ENCODE measurements around the gene C10orf90. TPM values are rescaled to one million over a fixed set of nuclear protein-coding genes. Genes with fewer than 3 reads are reported as not detected.

Gene C10orf90
- total RNA-seq, 4 donors from 2014 or later = not detected

DNA sequence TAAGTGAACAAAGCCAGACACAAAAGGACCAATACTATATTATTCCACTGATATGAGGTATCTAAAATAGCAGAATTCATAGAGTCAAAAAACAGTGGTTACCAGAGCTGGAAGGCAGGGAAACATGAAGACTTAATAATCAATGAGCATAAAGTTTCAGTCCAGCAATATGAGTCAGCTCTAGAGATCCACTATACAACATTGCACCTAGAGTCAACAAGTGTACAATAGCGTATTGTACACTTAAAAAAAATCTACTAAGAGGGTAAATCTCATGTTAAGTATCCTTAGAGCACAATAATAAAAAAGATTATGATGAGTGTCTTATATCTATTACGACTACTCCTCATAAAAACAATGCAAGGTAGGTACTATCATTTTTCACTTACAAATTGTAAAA is 36.1 kb downstream of the C10orf90 start:
- no peaks in the 10 kb centered on the region for H3K36me3 ChIP-seq
- DNase-seq = no peak
- no peak overlapping the region for H3K27ac ChIP-seq
- TF ChIP-seq, protein P1, sequence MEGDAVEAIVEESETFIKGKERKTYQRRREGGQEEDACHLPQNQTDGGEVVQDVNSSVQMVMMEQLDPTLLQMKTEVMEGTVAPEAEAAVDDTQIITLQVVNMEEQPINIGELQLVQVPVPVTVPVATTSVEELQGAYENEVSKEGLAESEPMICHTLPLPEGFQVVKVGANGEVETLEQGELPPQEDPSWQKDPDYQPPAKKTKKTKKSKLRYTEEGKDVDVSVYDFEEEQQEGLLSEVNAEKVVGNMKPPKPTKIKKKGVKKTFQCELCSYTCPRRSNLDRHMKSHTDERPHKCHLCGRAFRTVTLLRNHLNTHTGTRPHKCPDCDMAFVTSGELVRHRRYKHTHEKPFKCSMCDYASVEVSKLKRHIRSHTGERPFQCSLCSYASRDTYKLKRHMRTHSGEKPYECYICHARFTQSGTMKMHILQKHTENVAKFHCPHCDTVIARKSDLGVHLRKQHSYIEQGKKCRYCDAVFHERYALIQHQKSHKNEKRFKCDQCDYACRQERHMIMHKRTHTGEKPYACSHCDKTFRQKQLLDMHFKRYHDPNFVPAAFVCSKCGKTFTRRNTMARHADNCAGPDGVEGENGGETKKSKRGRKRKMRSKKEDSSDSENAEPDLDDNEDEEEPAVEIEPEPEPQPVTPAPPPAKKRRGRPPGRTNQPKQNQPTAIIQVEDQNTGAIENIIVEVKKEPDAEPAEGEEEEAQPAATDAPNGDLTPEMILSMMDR (IDR thresholded peaks at IDR 0.05) = no peak
- TF ChIP-seq POLR2A (IDR thresholded peaks at IDR 0.05) = no peak
- no peaks in the 10 kb centered on the region for H3K4me1 ChIP-seq
- no peaks in the 10 kb centered on the region for H3K27me3 ChIP-seq
- no peaks in the 10 kb centered on the region for H3K9me3 ChIP-seq
- no peak overlapping the region for H3K4me3 ChIP-seq

DNA sequence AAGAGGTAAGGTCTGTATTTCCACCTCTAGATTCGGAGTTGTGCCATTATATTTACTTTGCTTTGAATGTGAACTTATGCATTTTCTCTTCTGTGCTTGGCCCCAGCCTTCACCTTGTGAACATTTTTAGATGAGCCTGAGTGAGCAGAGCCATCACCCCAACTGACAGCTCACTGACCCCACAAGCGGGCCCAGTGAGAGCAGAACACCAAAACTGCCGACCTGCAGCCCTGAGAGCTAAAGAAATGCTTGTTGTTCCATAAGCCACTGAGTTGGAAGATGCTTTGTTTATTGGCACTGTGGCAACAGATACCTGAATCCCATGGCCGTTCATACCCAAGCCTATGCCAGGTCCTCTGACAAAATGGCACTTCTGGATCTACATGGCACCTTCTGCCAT is 37.8 kb downstream of the C10orf90 start:
- H3K4me3 ChIP-seq = no peak overlapping the region
- no peak for DNase-seq
- no peak for TF ChIP-seq POLR2A (IDR thresholded peaks at IDR 0.05)
- TF ChIP-seq, protein P1 (IDR thresholded peaks at IDR 0.05) = no peak
- no peaks in the 10 kb centered on the region for H3K27me3 ChIP-seq
- H3K4me1 ChIP-seq = no peaks in the 10 kb centered on the region
- H3K36me3 ChIP-seq = no peaks in the 10 kb centered on the region
- H3K9me3 ChIP-seq = no peaks in the 10 kb centered on the region
- H3K27ac ChIP-seq = no peak overlapping the region

DNA sequence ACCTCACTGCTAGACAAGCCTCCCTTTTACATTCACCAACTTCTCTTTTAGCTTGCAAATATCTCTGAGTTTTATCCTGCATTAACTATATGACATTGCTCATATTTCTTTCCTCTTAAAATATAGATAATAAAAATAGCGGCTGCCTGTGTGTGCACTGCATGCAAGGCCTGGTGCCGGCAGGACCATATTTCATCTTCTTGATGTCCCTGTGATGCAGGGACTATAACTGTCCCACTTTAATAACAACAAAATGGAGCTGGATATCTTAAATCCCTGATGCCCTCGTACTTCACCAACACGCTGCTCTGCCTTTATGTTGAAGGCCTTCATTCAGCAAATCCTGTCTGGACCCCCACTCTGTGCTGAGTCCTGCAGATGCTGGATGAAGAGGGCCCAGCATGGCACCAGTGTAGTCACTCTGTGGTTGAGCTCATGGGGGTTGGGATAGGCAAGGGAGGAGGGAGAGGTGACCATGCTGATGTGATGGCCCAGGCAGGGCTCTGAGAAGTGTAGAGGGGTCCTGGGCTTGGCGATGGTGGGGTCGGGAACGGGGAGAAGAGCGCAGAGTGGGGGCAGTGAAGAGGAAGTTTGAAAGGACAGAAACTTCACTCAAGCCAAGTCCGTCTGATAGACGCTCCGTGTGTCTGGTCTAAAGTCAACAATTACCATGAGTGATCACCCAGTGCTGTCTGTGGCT is 40.4 kb downstream of the C10orf90 start:
- Histone ChIP-seq H3K4me3 (no peak overlapping the region), H3K27ac (no peak overlapping the region), H3K36me3 (no peaks in the 10 kb centered on the region), H3K4me1 (no peaks in the 10 kb centered on the region), H3K27me3 (no peaks in the 10 kb centered on the region), H3K9me3 (no peaks in the 10 kb centered on the region)
- DNase-seq = no peak
- TF ChIP-seq POLR2A (IDR thresholded peaks at IDR 0.05) = no peak
- TF ChIP-seq, protein P1 (IDR thresholded peaks at IDR 0.05) = no peak

DNA sequence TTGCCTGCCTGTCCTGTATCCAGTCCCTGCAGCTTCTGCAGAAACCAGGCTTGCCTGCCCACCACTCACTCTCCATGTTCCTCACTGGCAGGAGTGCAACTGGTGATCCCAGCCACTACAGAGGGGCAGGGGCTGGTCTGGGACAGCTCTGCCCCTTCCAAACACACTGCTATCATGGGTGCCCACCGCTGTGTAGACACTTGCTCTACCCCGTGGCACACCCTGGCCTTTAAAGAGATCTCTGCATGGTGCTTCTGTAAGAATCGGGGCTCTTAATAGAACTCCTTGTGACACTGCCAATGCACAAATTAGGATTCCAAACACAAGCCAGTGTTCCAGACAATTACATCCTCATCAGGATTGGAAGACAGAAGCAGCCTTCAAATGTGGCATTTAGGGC is 41.7 kb downstream of the C10orf90 start:
- Histone ChIP-seq H3K9me3 (no peaks in the 10 kb centered on the region), H3K36me3 (no peaks in the 10 kb centered on the region), H3K4me1 (no peaks in the 10 kb centered on the region), H3K27ac (no peak overlapping the region), H3K4me3 (no peak overlapping the region), H3K27me3 (no peaks in the 10 kb centered on the region)
- TF ChIP-seq POLR2A (IDR thresholded peaks at IDR 0.05) = no peak
- TF ChIP-seq, protein P1 (IDR thresholded peaks at IDR 0.05) = no peak
- no peak for DNase-seq

DNA sequence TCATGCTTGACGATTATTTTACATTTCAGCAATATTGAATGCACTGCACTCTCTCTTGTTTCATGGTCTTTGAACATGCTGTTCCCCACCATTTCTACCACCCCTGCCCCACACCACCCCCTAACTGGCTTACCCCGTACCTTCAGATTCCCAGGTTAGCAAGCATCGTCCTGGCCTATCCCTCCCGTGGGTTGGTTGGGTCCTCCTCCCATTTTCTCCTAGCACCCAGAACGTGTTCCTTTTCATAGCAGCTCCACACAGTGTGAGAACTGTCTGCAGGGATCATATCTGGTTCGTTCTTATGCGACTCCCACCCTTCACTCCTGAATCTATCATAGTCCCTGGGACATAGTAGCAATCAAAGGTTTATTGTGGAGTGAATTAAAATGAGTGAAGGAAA is 48.6 kb downstream of the C10orf90 start:
- H3K4me3 ChIP-seq = no peak overlapping the region
- TF ChIP-seq POLR2A (IDR thresholded peaks at IDR 0.05) = no peak
- TF ChIP-seq, protein P1 (IDR thresholded peaks at IDR 0.05) = no peak
- no peaks in the 10 kb centered on the region for H3K4me1 ChIP-seq
- no peaks in the 10 kb centered on the region for H3K36me3 ChIP-seq
- H3K27ac ChIP-seq = no peak overlapping the region
- H3K9me3 ChIP-seq = no peaks in the 10 kb centered on the region
- no peak for DNase-seq
- H3K27me3 ChIP-seq = no peaks in the 10 kb centered on the region

DNA sequence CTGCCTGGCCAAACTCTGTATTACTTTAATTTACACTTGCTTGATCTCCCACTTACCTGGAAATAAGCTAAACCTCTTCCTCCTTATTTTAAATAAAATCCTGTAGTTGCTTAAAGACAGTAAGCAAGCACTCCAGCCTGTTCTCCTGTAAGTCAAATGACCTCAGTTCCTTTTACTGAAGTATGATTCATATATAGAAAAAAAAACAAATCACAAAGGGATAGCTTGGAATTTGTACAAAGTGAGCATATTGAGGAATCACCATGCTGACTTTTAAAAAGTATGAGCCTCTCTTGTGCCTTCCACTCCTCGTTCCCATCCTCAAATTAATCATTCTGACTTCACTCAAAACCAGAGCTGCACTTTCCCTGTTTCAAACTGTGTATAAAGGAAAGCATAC is 52.0 kb downstream of the C10orf90 start:
- H3K27ac ChIP-seq = no peak overlapping the region
- DNase-seq = no peak
- no peaks in the 10 kb centered on the region for H3K4me1 ChIP-seq
- TF ChIP-seq, protein P1 (IDR thresholded peaks at IDR 0.05) = no peak
- no peak for TF ChIP-seq POLR2A (IDR thresholded peaks at IDR 0.05)
- H3K27me3 ChIP-seq = no peaks in the 10 kb centered on the region
- no peak overlapping the region for H3K4me3 ChIP-seq
- H3K36me3 ChIP-seq = no peaks in the 10 kb centered on the region
- no peaks in the 10 kb centered on the region for H3K9me3 ChIP-seq

All from Peyer's patch (tissue), 4 donors.